HepG2 (cell line): Measurements from ENCODE around the gene TBX19. TPM values are rescaled to one million over a fixed set of nuclear protein-coding genes. Genes with fewer than 3 reads are reported as not detected.

Experiments used
- ATAC-seq: fragments of 200-7000 bp; cut with Tn5 transposase; 3 replicates; pipeline ENCODE4 v1.9.1; 2020; ENCODE audit warnings: mild to moderate bottlenecking, moderate library complexity
- Bru-seq: library from RNA; stranded (reverse); fragments of 400-500 nt; gene quantifications from one replicate; lab custom pipeline; 2021; lab: Mats Ljungman, UMichigan
- BruChase-seq, 2 experiments: library from RNA; stranded (reverse); fragments of 400-500 nt; gene quantifications; one replicate each; lab custom pipeline; 2021; lab: Mats Ljungman, UMichigan
- BruUV-seq: library from RNA; stranded (reverse); fragments of 400-500 nt; replicated peaks from 2 replicates; lab custom pipeline; 2021; lab: Mats Ljungman, UMichigan
- CTCF ChIA-PET: fragments of 300-600 bp; formaldehyde crosslinking; extraction: SDS; loops from one replicate; lab custom pipeline; 2021; ENCODE audit warnings: low total read pairs, inconsistent platforms, low intra/inter-chr PET ratio; lab: Yijun Ruan, JAX
- POLR2A ChIA-PET: fragments of 350-600 bp; sonication (Branson Sonifier 250); formaldehyde crosslinking; loops from one replicate; lab custom pipeline; 2020; ENCODE audit warnings: antibody characterized with exemption, inconsistent platforms; lab: Yijun Ruan, JAX
- DNase-seq: peaks from one replicate; pipeline ENCODE4 v3.0.0-alpha.2; 2015; ENCODE audit warnings: low spot score
- FAIRE-seq: peaks from 3 replicates; lab custom pipeline; 2011; peaks lifted over from hg19 to GRCh38; lab: Jason Lieb, UNC
- H2AFZ ChIP-seq: one replicate; pipeline ENCODE4 v1.6.1; 2011; ENCODE audit warnings: low read length, inconsistent platforms
- H3K27ac ChIP-seq: fragments of 300-600 bp; 3 replicates; pipeline ENCODE4 v1.8.0; 2011; ENCODE audit warnings: mixed run types, mild to moderate bottlenecking, mixed read lengths, low read length, inconsistent platforms; ENCODE audit not compliant: insufficient read depth; ENCODE audit errors: extremely low read length
- H3K27me3 ChIP-seq, 2 experiments: fragments of 200-600 bp in 1 of 2; 2 replicates in 1 of 2; 3 replicates in 1 of 2; pipeline versions ENCODE4 v1.6.0 to v1.8.0; 2011; ENCODE audit warnings: low read length in 2 of 2, mild to moderate bottlenecking in 2 of 2, moderate library complexity in 2 of 2, inconsistent platforms in 1 of 2; ENCODE audit not compliant: insufficient read depth in 2 of 2, control insufficient read depth in 1 of 2
- H3K36me3 ChIP-seq, 2 experiments: fragments of 200-600 bp in 1 of 2; replicated peaks in 1 of 2; 2 replicates in 1 of 2; 3 replicates in 1 of 2; pipeline versions ENCODE4 v1.5.1 to v1.8.0; 2011; ENCODE audit warnings: low read length in 2 of 2, inconsistent platforms in 1 of 2; ENCODE audit not compliant: insufficient read depth in 2 of 2, control insufficient read depth in 1 of 2
- H3K4me1 ChIP-seq: 2 replicates; pipeline ENCODE4 v1.5.1; 2012; ENCODE audit warnings: low read length, inconsistent platforms; ENCODE audit not compliant: insufficient read depth
- H3K4me2 ChIP-seq: 2 replicates; pipeline ENCODE4 v1.6.0; 2011; ENCODE audit warnings: low read depth, low read length, inconsistent platforms
- H3K4me3 ChIP-seq, 3 experiments: fragments of 200-600 bp in 1 of 3; sonication (generic), shearing (Covaris generic) in 1 of 3; replicated peaks in 1 of 3; 2 replicates each; pipeline ENCODE4 v1.5.1; 2011 to 2016; ENCODE audit warnings: low read length in 3 of 3, inconsistent platforms in 2 of 3, low read depth in 2 of 3, mild to moderate bottlenecking in 2 of 3, control low read depth in 1 of 3, mixed read lengths in 1 of 3; ENCODE audit not compliant: insufficient read depth in 1 of 3
- H3K79me2 ChIP-seq: one replicate; pipeline ENCODE4 v1.6.1; 2011; ENCODE audit warnings: low read length, inconsistent platforms; ENCODE audit not compliant: insufficient read depth
- H3K9ac ChIP-seq: 2 replicates; pipeline ENCODE4 v1.6.0; 2011; ENCODE audit warnings: mild to moderate bottlenecking, low read depth, low read length, inconsistent platforms; ENCODE audit not compliant: insufficient read depth
- H3K9me3 ChIP-seq: 2 replicates; pipeline ENCODE4 v1.5.1; 2012; ENCODE audit warnings: mild to moderate bottlenecking, low read length
- H4K20me1 ChIP-seq: 2 replicates; pipeline ENCODE4 v1.6.0; 2011; ENCODE audit warnings: inconsistent platforms, mild to moderate bottlenecking, low read length, moderate library complexity; ENCODE audit not compliant: insufficient read depth
- FOSL2 ChIP-seq: sonication (generic); formaldehyde crosslinking; IDR thresholded peaks from 2 replicates; pipeline ENCODE4 v1.4.0; 2020; ENCODE audit warnings: missing genetic modification reagents
- FOXA1 ChIP-seq, 2 experiments: fragments of 450-650 bp in 1 of 2; sonication (generic) in 1 of 2; formaldehyde crosslinking in 1 of 2; IDR thresholded peaks; 2 replicates each; pipeline versions ENCODE4 v1.4.0 to v1.6.1; 2016 to 2020; ENCODE audit warnings: missing genetic modification reagents in 1 of 2
- HOXA7 ChIP-seq: sonication (generic); formaldehyde crosslinking; IDR thresholded peaks from 2 replicates; pipeline ENCODE4 v1.8.1; 2022; ENCODE audit warnings: mild to moderate bottlenecking, missing genetic modification reagents, moderate library complexity
- KAT2B ChIP-seq: fragments of 150-350 bp; IDR thresholded peaks from 2 replicates; pipeline ENCODE4 v1.6.1; 2014; ENCODE audit warnings: low read depth, low read length, borderline replicate concordance
- NFYC ChIP-seq: IDR thresholded peaks from 2 replicates; pipeline ENCODE4 v1.6.1; 2016; ENCODE audit warnings: missing genetic modification reagents, missing compliant biosample characterization
- SMAD1 ChIP-seq: sonication (generic); formaldehyde crosslinking; IDR thresholded peaks from 2 replicates; pipeline ENCODE4 v1.4.0; 2020; ENCODE audit warnings: missing genetic modification reagents, low read depth, mild to moderate bottlenecking, borderline replicate concordance
- TAF15 ChIP-seq: fragments of 200-400 bp; formaldehyde crosslinking; IDR thresholded peaks from one replicate; pipeline ENCODE4 v1.6.1; 2018; ENCODE audit warnings: mild to moderate bottlenecking, low read depth, low read length; ENCODE audit not compliant: poor library complexity, severe bottlenecking
- ZNF274 ChIP-seq: sonication (generic); formaldehyde crosslinking; IDR thresholded peaks from 2 replicates; pipeline ENCODE4 v1.5.1; 2020; ENCODE audit warnings: mild to moderate bottlenecking, missing genetic modification reagents
- ZNF850 ChIP-seq: sonication (generic); formaldehyde crosslinking; conservative IDR thresholded peaks from 2 replicates; pipeline ENCODE4 v1.9.0; 2021; ENCODE audit warnings: mild to moderate bottlenecking, missing genetic modification reagents
- ZNF878 ChIP-seq: sonication (generic); formaldehyde crosslinking; IDR thresholded peaks from 2 replicates; pipeline ENCODE4 v1.8.1; 2023; ENCODE audit warnings: mild to moderate bottlenecking, missing genetic modification reagents, moderate library complexity
- WGBS: methylation state at CpG from one replicate; pipeline ENCODE4 v1.1.6; 2017; ENCODE audit warnings: low lambda C conversion rate; 5-methylcytosine and 5-hydroxymethylcytosine counted together
- in situ Hi-C: cut with HindIII; loops from 2 replicates; pipeline ENCODE4 v1.10.0; 2017; ENCODE audit warnings: low pct_unique_long_range_greater_than_20kb; ENCODE audit not compliant: extremely low pct_ligation_motif_present
- intact Hi-C: fragments of 100-400 bp; cut with micrococcal nuclease; formaldehyde crosslinking; loops from one replicate; pipeline ENCODE4 v1.10.0; 2022; ENCODE audit not compliant: unreplicated experiment
- long read RNA-seq, 2 experiments: library from RNA in 1 of 2; library from polyadenylated mRNA in 1 of 2; stranded (forward) in 1 of 2; unstranded in 1 of 2; transcript quantifications; one replicate each; pipeline ENCODE4 v2.0.0, GENCODE V29; 2019 to 2022
- polyA minus RNA-seq, 3 experiments: library from RNA; depleted of rRNA, polyadenylated mRNA; stranded (reverse); fragments of >200 nt; gene quantifications; 2 replicates each; pipeline ENCODE4 v1.2.3, GENCODE V29; 2011; ENCODE audit warnings: low replicate concordance in 1 of 3
- polyA plus RNA-seq, 8 experiments: library from polyadenylated mRNA; depleted of rRNA in 3 of 8; stranded (reverse) in 7 of 8; unstranded in 1 of 8; fragments of >200 nt; fragmentation: Illumina TruSeq in 4 of 8; extraction: Trizol in 4 of 8; gene quantifications; 2 replicates each; pipeline versions ENCODE4 v1.2.1 to v1.2.3, GENCODE V29; 2011 to 2016; ENCODE audit warnings: low read depth in 4 of 8, missing spikeins in 1 of 8, mixed read lengths in 1 of 8; ENCODE audit not compliant: insufficient read depth in 1 of 8
- total RNA-seq, 5 experiments: library from RNA; depleted of rRNA; stranded (reverse); fragments of >200 nt; fragmentation: Illumina TruSeq; extraction: Trizol; gene quantifications; 2 replicates each; pipeline ENCODE4 v1.2.3, GENCODE V29; 2016; ENCODE audit warnings: low read depth in 1 of 5
- TF ChIP-seq, protein P1 (sequence below): sonication (generic); formaldehyde crosslinking; IDR thresholded peaks from 2 replicates; pipeline ENCODE4 v1.4.0; 2020; ENCODE audit warnings: missing genetic modification reagents, mild to moderate bottlenecking, borderline replicate concordance
- TF ChIP-seq, protein P2 (sequence below): sonication (generic); formaldehyde crosslinking; IDR thresholded peaks from 2 replicates; pipeline ENCODE4 v1.4.0; 2020; ENCODE audit warnings: mild to moderate bottlenecking, missing genetic modification reagents
- TF ChIP-seq, protein P3 (sequence below): sonication (generic); formaldehyde crosslinking; IDR thresholded peaks from 2 replicates; pipeline ENCODE4 v1.4.0; 2020; ENCODE audit warnings: missing genetic modification reagents

The TBX19 gene
- total RNA-seq (2016; rRNA removed; fragmentation: Illumina TruSeq; extraction: Trizol) (0.18 and 0.31 TPM in 2 replicates), polyA plus RNA-seq (2011; rRNA removed) (1.3 and 1.4 TPM in 2 replicates), polyA minus RNA-seq (2011; rRNA and poly(A)+ RNA removed; ENCODE audit: low replicate concordance) (0.51 and 0.80 TPM in 2 replicates), Bru-seq, nascent RNA (percentile 36 among the genes with signal in this experiment), BruChase-seq, experiment 1, labeled RNA remaining after a 6-hour chase (percentile 50 among the genes with signal in this experiment), BruChase-seq, experiment 2, labeled RNA remaining after a 2-hour chase (percentile 52 among the genes with signal in this experiment)
- 0.30 and 0.44 TPM in 2 replicates for total RNA-seq (2016; cell fraction: cytosol; rRNA removed; fragmentation: Illumina TruSeq; extraction: Trizol; ENCODE audit: low read depth)
- 0.17 and 0.22 TPM in 2 replicates for total RNA-seq (2016; cell fraction: insoluble cytoplasmic fraction; rRNA removed; fragmentation: Illumina TruSeq; extraction: Trizol)
- 0.19 and 0.24 TPM in 2 replicates for total RNA-seq (2016; cell fraction: membrane; rRNA removed; fragmentation: Illumina TruSeq; extraction: Trizol)
- total RNA-seq (2016; cell fraction: nucleus; rRNA removed; fragmentation: Illumina TruSeq; extraction: Trizol), result 0.44 and 0.71 TPM in 2 replicates
- 0.81 and 1.0 TPM in 2 replicates for polyA plus RNA-seq (2011; cell fraction: cytosol; rRNA removed)
- 2.5 and 2.7 TPM in 2 replicates for polyA plus RNA-seq (2011; cell fraction: nucleus; rRNA removed)
- polyA plus RNA-seq (2012), result 0.99 and 1.1 TPM in 2 replicates
- polyA plus RNA-seq (2016; cell fraction: cytosol; fragmentation: Illumina TruSeq; extraction: Trizol; ENCODE audit: low read depth), result 0.06 and 0.09 TPM in 2 replicates
- 0.24 and 0.43 TPM in 2 replicates for polyA plus RNA-seq (2016; cell fraction: insoluble cytoplasmic fraction; fragmentation: Illumina TruSeq; extraction: Trizol; ENCODE audit: low read depth)
- 0.18 and 0.35 TPM in 2 replicates for polyA plus RNA-seq (2016; cell fraction: membrane; fragmentation: Illumina TruSeq; extraction: Trizol; ENCODE audit: low read depth)
- polyA plus RNA-seq (2016; cell fraction: nucleus; fragmentation: Illumina TruSeq; extraction: Trizol; ENCODE audit: insufficient read depth, low read depth), result 1.3 TPM in 2 replicates
- not detected in 2 replicates for polyA minus RNA-seq (2011; cell fraction: cytosol; rRNA and poly(A)+ RNA removed)
- 0.90 and 1.5 TPM in 2 replicates for polyA minus RNA-seq (2011; cell fraction: nucleus; rRNA and poly(A)+ RNA removed)
- long read RNA-seq, experiment 1, result 0 reads
- long read RNA-seq, experiment 2, partial matches to known transcripts, result 0 of 1 reads
- long read RNA-seq, experiment 2, other reads (novel, unspliced or antisense), result 1 of 1 reads

GRCh38 chr1:168280296-168280927 lies at the start of gene TBX19:
TBX19 (plus strand) TSS chr1:168280877; CDS start chr1:168281091, 214 bp downstream.
- FAIRE-seq (no peak), ATAC-seq (no peak), DNase-seq (no peak)
- ChIA-PET POLR2A (no interaction called here), CTCF (no interaction called here)
- WGBS, result 38% methylated on average over 7 of the region's 7 CpGs
- Histone ChIP-seq H2AFZ (no peak within 1 kb of the TSS), H3K79me2 (no peaks in the 10 kb centered on the region), H3K9me3 (no peaks in the 10 kb centered on the region), H3K4me2 (no peak within 1 kb of the TSS), H3K36me3 (no peaks in the 10 kb centered on the region), H3K9ac (no peak within 1 kb of the TSS), H3K27ac (no peak within 1 kb of the TSS), H3K4me1 (no peaks in the 10 kb centered on the region), H3K4me3 (no peak within 1 kb of the TSS), H4K20me1 (no peaks in the 10 kb centered on the region), H3K27me3 (no peaks in the 10 kb centered on the region)
- in situ Hi-C loops, result no loop called here
- BruUV-seq, result no TSS peak
- intact Hi-C loops, result no loop called here
- TF ChIP-seq ZNF274 (CRISPR knock-in tag), result no peak
- no peak for TF ChIP-seq SMAD1 (CRISPR knock-in tag)
- no peak for TF ChIP-seq TAF15
- no peak for TF ChIP-seq FOXA1 (IDR thresholded peaks at IDR 0.05)
- TF ChIP-seq FOXA1 (CRISPR knock-in tag; IDR thresholded peaks at IDR 0.05), result no peak
- TF ChIP-seq FOSL2 (CRISPR knock-in tag), result no peak
- no peak for TF ChIP-seq ZNF878 (CRISPR knock-in tag)
- TF ChIP-seq, protein P1, sequence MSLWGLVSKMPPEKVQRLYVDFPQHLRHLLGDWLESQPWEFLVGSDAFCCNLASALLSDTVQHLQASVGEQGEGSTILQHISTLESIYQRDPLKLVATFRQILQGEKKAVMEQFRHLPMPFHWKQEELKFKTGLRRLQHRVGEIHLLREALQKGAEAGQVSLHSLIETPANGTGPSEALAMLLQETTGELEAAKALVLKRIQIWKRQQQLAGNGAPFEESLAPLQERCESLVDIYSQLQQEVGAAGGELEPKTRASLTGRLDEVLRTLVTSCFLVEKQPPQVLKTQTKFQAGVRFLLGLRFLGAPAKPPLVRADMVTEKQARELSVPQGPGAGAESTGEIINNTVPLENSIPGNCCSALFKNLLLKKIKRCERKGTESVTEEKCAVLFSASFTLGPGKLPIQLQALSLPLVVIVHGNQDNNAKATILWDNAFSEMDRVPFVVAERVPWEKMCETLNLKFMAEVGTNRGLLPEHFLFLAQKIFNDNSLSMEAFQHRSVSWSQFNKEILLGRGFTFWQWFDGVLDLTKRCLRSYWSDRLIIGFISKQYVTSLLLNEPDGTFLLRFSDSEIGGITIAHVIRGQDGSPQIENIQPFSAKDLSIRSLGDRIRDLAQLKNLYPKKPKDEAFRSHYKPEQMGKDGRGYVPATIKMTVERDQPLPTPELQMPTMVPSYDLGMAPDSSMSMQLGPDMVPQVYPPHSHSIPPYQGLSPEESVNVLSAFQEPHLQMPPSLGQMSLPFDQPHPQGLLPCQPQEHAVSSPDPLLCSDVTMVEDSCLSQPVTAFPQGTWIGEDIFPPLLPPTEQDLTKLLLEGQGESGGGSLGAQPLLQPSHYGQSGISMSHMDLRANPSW (CRISPR knock-in tag), result no peak
- TF ChIP-seq HOXA7 (CRISPR knock-in tag), result no peak
- TF ChIP-seq ZNF850 (CRISPR knock-in tag), result no peak
- TF ChIP-seq NFYC, result no peak
- no peak for TF ChIP-seq KAT2B
- TF ChIP-seq, protein P2, sequence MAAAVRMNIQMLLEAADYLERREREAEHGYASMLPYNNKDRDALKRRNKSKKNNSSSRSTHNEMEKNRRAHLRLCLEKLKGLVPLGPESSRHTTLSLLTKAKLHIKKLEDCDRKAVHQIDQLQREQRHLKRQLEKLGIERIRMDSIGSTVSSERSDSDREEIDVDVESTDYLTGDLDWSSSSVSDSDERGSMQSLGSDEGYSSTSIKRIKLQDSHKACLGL, result no peak
- TF ChIP-seq, protein P3, sequence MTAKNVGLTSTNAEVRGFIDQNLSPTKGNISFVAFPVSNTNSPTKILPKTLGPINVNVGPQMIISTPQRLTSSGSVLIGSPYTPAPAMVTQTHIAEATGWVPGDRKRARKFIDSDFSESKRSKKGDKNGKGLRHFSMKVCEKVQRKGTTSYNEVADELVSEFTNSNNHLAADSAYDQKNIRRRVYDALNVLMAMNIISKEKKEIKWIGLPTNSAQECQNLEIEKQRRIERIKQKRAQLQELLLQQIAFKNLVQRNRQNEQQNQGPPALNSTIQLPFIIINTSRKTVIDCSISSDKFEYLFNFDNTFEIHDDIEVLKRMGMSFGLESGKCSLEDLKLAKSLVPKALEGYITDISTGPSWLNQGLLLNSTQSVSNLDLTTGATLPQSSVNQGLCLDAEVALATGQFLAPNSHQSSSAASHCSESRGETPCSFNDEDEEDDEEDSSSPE (CRISPR knock-in tag), result no peak
